HG03521 (cell line): ENCODE data around the gene HSD17B12.
A peak's percentile ranks its signal among the peaks of the same experiment; 100 is the strongest.

Source experiments
- ATAC-seq: cut with Tn5 transposase; IDR thresholded peaks from one replicate; pipeline ENCODE4 v1.9.1; 2021; ENCODE audit warnings: mild to moderate bottlenecking, moderate library complexity; ENCODE audit not compliant: unreplicated experiment

HSD17B12 gene

GRCh38 chr11:43687120-43687791 lies 6.7 kb downstream of the HSD17B12 start:
- no peak for ATAC-seq

GRCh38 chr11:43688394-43688793 lies 7.9 kb downstream of the HSD17B12 start:
- ATAC-seq, result no peak

- no peak for ATAC-seq
These were observed 8.6 kb downstream of the HSD17B12 start for GRCh38 chr11:43689167-43689566.

GRCh38 chr11:43690929-43691725 lies 10.6 kb downstream of the HSD17B12 start:
- ATAC-seq, result no peak

GRCh38 chr11:43691806-43692205 lies 11.3 kb downstream of the HSD17B12 start:
- ATAC-seq, result no peak

- ATAC-seq, result no peak
These were observed 12.5 kb downstream of the HSD17B12 start for GRCh38 chr11:43693069-43693468.

GRCh38 chr11:43693731-43694130 lies 13.2 kb downstream of the HSD17B12 start:
- no peak for ATAC-seq

- ATAC-seq, result peak; percentile 46
These were observed 13.9 kb downstream of the HSD17B12 start for GRCh38 chr11:43694477-43694876.

GRCh38 chr11:43697679-43698078 lies 17.1 kb downstream of the HSD17B12 start:
- no peak for ATAC-seq

GRCh38 chr11:43699870-43700269 lies 19.3 kb downstream of the HSD17B12 start:
- ATAC-seq, result no peak

GRCh38 chr11:43706631-43707030 lies 26.1 kb downstream of the HSD17B12 start:
- ATAC-seq, result no peak

- no peak for ATAC-seq
These were observed 28.2 kb downstream of the HSD17B12 start for GRCh38 chr11:43708776-43709175.

- no peak for ATAC-seq
These were observed 29.2 kb downstream of the HSD17B12 start for GRCh38 chr11:43709689-43710088.

GRCh38 chr11:43712676-43713075 lies 32.1 kb downstream of the HSD17B12 start:
- ATAC-seq, result no peak

GRCh38 chr11:43718373-43718772 lies 37.8 kb downstream of the HSD17B12 start:
- no peak for ATAC-seq

GRCh38 chr11:43723617-43724016 lies 43.1 kb downstream of the HSD17B12 start:
- ATAC-seq, result no peak

- ATAC-seq, result no peak
These were observed 51.7 kb downstream of the HSD17B12 start for GRCh38 chr11:43732225-43732624.

- no peak for ATAC-seq
These were observed 53.7 kb downstream of the HSD17B12 start for GRCh38 chr11:43734256-43734655.

GRCh38 chr11:43735115-43735514 lies 54.6 kb downstream of the HSD17B12 start:
- ATAC-seq, result no peak

GRCh38 chr11:43735961-43736360 lies 55.4 kb downstream of the HSD17B12 start:
- no peak for ATAC-seq

- ATAC-seq, result no peak
These were observed 56.1 kb downstream of the HSD17B12 start for GRCh38 chr11:43736502-43737200.

- ATAC-seq, result no peak
These were observed 56.7 kb downstream of the HSD17B12 start for GRCh38 chr11:43737201-43737590.
